ENCODE data around the gene KCNN4.

KCNN4 gene

GRCh38 chr19:43727593-43727853, 53.2 kb downstream of the KCNN4 start:
- intact Hi-C loops (cut with DNase I; ENCODE audit: low total_unique reads), result no loop called here

DNA sequence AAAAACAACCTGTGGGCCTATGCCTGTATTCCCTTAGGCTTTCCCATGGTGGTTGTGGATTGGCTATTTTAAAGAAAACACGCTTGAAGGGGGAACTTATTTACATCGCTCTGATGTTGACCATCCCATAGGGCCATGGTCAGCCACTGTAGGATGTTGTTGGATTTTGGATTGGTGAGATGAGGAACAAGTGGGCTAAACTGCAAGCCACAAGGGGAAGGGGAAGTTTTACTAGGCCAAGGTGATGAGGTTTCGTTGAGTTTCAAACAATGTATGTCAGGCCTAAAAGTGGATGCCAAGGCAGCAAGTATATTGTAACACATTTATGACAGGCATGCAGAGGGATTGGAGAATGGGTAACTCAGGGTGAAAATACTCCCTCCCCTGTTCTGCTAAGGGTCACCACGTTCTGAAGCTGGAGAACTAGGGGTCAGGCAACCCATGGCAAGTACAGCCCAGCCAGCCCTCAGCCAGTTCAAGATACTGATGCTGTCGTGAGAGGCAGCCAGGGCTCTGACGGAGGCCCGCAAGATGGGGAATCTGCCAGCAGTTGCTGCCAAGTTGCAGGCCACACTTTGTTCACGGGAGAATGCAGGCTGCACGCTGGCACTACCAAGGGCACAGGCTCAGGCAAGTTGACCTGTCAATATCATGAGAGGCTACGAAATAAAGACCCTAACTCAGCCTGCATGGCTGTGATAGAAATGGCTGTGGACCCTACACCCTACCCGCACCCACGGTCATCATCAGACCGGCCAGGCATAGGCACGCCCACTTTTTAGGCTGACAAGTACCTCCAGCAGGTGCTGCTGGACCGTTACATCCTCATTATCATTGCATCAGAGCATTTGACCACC, 53.8 kb downstream of the KCNN4 start:
- Histone ChIP-seq H3K27me3 (peaks cover 0 to 3% of the 10 kb centered on the region in 2 donors), H3K9me3 (no peaks in the 10 kb centered on the region), H3K36me3 (peaks cover 25 to 41% (median 41%) of the 10 kb centered on the region in 3 donors), H3K27ac (no peak overlapping the region), H3K4me3 (no peak overlapping the region), H3K4me1 (no peaks in the 10 kb centered on the region)
- no peak for DNase-seq
- intact Hi-C loops (cut with DNase I; ENCODE audit: low total_unique reads), result no loop called here
- TF ChIP-seq, protein P1, sequence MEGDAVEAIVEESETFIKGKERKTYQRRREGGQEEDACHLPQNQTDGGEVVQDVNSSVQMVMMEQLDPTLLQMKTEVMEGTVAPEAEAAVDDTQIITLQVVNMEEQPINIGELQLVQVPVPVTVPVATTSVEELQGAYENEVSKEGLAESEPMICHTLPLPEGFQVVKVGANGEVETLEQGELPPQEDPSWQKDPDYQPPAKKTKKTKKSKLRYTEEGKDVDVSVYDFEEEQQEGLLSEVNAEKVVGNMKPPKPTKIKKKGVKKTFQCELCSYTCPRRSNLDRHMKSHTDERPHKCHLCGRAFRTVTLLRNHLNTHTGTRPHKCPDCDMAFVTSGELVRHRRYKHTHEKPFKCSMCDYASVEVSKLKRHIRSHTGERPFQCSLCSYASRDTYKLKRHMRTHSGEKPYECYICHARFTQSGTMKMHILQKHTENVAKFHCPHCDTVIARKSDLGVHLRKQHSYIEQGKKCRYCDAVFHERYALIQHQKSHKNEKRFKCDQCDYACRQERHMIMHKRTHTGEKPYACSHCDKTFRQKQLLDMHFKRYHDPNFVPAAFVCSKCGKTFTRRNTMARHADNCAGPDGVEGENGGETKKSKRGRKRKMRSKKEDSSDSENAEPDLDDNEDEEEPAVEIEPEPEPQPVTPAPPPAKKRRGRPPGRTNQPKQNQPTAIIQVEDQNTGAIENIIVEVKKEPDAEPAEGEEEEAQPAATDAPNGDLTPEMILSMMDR (IDR thresholded peaks at IDR 0.05), result no peak

More at GRCh38 chr19:43727593-43727853, 53.2 kb downstream of the KCNN4 start:
- DNase-seq, result no peak
- no peaks in the 10 kb centered on the region for H3K4me1 ChIP-seq
- no peaks in the 10 kb centered on the region for H3K9me3 ChIP-seq
- peaks cover 30 to 47% (median 46%) of the 10 kb centered on the region in 3 donors for H3K36me3 ChIP-seq
- no peak overlapping the region for H3K27ac ChIP-seq
- TF ChIP-seq, protein P1 (IDR thresholded peaks at IDR 0.05), result no peak
- H3K27me3 ChIP-seq, result peaks cover 0 to 3% of the 10 kb centered on the region in 2 donors
- H3K4me3 ChIP-seq, result no peak overlapping the region

DNA sequence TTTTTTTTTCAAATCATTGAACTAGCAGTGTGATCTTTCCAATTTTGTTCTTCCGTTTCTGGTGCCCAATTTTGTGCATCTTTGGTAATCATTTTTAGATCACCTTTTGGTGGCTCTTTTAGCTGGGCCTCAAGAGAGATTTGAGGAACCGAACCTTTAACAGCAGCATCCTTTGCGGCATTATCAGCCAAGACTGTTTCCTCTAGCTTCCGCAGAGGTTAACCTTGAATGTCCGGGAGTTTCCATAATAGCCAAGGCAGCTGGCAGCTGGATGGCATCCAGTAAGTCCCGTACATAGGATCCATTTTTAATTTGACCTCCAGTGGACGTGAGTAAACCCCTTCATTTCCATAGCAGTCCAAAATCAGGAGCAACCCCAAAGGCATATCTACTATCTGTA, 55.3 kb downstream of the KCNN4 start:
- H3K9me3 ChIP-seq, result no peaks in the 10 kb centered on the region
- peaks cover 0 to 3% of the 10 kb centered on the region in 2 donors for H3K27me3 ChIP-seq
- intact Hi-C loops (cut with DNase I; ENCODE audit: low total_unique reads), result no loop called here
- TF ChIP-seq, protein P1 (IDR thresholded peaks at IDR 0.05), result no peak
- DNase-seq, result no peak
- H3K4me3 ChIP-seq, result no peak overlapping the region
- H3K4me1 ChIP-seq, result no peaks in the 10 kb centered on the region
- no peak overlapping the region for H3K27ac ChIP-seq
- peaks cover 11 to 26% (median 26%) of the 10 kb centered on the region in 3 donors for H3K36me3 ChIP-seq

DNA sequence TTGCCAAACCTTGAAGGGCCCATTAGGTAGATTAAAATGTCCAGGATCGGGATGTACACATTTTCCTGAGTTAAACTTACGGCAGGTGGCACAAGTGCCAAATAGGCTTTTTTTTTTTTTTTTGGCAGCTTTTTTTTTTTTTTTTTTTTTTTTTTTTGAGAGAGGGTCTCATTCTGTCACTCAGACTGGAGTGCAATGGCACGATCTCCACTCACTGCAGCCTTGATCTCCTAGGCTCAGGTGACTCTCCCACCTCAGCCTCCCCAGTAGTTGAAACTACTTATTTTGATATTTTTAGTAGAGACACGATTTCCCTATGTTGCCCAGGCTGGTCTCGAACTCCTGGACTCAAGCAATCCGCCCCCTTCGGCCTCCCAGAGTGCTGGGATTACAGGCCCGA, 55.9 kb downstream of the KCNN4 start:
- peaks cover 0 to 5% of the 10 kb centered on the region in 2 donors for H3K27me3 ChIP-seq
- DNase-seq, result no peak
- peaks cover 11 to 21% (median 20%) of the 10 kb centered on the region in 3 donors for H3K36me3 ChIP-seq
- H3K9me3 ChIP-seq, result no peaks in the 10 kb centered on the region
- no peak overlapping the region for H3K27ac ChIP-seq
- intact Hi-C loops (cut with DNase I; ENCODE audit: low total_unique reads), result no loop called here
- no peak overlapping the region for H3K4me3 ChIP-seq
- TF ChIP-seq, protein P1 (IDR thresholded peaks at IDR 0.05), result no peak
- H3K4me1 ChIP-seq, result no peaks in the 10 kb centered on the region

GRCh38 chr19:43723588-43723987, 57.2 kb downstream of the KCNN4 start:
- Histone ChIP-seq H3K4me3 (no peak overlapping the region), H3K27me3 (peaks cover 0 to 17% of the 10 kb centered on the region in 2 donors), H3K27ac (no peak overlapping the region), H3K36me3 (peaks cover 4 to 9% (median 7%) of the 10 kb centered on the region in 3 donors), H3K4me1 (no peaks in the 10 kb centered on the region), H3K9me3 (no peaks in the 10 kb centered on the region)
- DNase-seq, result no peak
- intact Hi-C loops (cut with DNase I; ENCODE audit: low total_unique reads), result no loop called here
- TF ChIP-seq, protein P1 (IDR thresholded peaks at IDR 0.05), result no peak

Data from tibial artery (tissue), 4 donors.